SHP77 treated with DMSO at 0.1 percent for 48 hours (cell line): Measurements from ENCODE around the gene TRPC6.
"Not testable (repeated sequence)": the region's sequence is repeated elsewhere in the genome, so short reads cannot be mapped to it uniquely, and the experiment has no call there.

Experiments
- DNase-seq: peaks from one replicate; lab custom pipeline; 2025; lab: John Stamatoyannopoulos, UW

Gene TRPC6

DNA sequence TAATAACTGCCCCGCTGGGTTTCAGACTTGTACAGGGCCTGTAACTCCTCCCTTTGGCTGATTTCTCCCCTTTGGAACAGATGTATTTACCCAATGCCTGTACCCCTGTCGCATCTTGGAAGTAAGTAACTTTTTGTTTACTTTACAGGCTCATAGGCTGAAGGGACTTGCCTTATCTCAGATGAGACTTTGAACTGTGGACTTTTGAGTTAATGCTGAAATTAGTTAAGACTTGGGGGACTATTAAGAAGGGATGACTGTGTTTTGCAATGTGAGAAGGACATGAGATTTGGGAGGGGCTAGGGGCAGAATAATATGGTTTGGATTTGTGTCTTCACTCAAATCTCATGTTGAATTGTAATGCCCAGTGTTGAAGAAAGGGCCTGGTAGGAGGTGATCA is 62.0 kb downstream of the TRPC6 start:
- DNase-seq = no peak

DNA sequence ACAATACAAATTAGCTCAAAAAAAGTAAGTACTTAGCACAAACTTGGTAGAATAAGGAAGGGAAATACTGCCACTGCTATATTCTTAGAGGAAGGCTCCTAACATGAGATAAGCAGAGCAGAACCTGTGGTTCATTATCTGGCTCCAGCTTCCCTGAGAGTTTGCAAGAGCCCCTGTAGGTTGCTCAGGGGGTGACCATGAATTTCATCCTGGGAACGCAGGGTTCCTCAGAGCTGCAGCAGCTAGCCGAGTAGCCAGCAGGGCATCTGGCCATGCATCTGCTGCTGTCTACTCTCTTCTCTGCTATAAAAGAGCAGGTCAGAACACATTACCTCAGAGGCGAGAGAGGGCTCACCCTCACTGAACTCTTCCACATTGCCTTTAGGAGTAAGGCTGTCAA is 67.3 kb downstream of the TRPC6 start:
- DNase-seq = no peak

DNA sequence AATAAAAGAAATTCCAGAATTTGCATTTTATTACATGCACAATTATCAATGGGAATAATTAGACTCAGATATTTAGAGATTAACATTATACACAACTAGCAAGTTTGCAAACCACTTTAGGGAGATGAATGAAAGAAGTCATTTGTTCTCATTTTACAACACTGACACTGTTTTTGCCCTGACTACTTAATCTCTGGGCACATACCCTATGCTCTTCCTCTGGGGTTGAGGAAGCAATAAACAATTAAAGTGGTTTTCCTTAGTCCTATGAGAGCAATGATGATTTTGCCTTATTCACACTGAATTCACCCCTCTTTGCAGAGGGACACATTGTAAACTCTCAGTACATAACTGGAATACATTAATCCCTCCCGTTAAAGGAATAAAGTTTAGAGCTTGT is 72.7 kb downstream of the TRPC6 start:
- no peak for DNase-seq

DNA sequence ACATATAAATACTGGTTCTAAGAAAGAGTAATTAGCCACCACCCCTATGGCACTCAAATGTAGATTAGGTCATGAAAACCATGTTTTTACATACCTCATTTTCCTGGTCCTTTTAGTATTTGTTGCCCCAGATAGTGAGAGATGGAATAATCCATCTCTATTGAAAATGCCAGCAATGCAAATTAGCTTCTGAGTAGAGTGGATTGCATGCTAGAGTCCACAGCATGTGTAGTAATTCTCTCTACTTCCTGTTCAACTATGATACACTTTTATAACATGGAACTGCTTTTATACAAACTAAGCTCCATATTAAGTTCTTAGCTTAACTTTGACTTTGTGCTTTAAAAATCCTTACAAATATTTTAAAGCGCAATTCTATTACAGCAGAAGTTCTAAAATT is 73.2 kb downstream of the TRPC6 start:
- no peak for DNase-seq

DNA sequence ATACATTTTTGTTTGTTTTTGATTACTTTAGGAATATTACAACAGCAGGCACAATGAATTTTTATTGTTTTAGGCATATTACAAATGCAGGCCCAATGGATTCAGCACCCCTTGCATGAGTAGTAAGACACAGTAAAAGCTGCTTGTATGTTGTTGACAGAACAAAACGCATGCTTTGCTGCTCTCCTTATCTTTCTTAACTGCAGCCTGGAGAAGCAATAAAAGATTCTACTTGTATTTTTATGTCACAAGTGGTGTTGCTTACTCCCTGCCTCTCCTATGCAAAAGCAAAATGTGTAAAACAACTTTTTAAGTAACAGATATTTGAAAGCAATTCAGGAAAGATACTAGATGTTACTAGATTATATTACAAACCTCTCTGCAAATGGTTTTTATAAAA is 73.9 kb downstream of the TRPC6 start:
- no peak for DNase-seq

DNA sequence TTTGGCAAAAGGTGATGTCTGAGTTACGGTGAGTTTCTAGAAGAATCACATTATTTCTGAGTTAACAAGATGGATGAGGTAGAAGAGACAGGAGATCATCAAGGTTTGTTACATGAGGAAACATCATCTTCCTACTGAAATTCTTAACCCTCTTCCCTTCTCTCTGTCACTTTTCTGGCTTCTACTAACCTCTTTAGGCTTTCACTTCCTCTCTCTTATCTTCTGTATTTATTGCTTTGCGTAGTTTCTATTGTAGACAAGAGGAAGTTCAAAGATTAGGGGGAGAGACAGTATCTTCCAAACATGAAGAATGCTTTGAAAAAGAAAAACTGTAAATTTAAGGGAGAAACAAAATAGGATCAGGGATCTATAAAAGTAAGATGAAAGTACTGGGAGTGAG is 75.4 kb downstream of the TRPC6 start:
- no peak for DNase-seq

DNA sequence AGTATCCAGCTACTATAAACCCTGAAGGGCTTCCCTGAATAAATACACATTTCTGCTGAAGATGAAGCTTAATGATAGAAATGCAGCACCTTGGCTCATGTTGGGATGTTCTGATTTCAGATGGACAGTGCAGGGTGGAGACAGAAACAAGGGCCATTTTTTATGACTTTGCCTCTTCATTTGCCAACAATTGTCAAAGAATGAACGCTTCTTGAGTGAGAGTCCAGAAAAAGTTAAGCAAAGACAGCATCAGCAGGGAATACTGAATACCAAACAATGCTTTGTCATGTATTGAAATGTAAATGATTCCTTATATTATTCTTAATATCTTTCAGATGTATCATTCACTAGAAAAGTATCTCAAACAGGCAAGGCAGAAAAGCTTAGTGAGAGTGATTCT is 84.9 kb downstream of the TRPC6 start:
- DNase-seq = no peak

DNA sequence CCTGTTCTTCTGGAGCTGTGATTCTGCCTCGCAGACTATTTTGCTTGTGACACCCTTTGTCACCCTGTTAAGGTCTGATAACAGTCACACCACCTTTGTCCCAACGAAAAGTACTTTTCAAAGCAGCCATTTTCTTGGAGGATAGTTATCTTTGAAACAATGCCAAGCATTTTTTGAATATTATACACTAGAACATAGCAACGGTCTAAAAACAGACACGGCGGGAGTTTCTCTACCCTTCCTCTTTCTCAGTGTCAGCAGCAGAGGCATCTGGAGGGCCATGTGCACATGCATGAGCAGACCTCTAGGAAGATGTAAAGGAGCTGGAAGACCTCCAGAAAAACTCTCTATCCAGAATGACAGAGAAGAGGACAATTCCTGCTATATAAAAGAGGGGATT is 86.5 kb downstream of the TRPC6 start:
- DNase-seq = no peak

DNA sequence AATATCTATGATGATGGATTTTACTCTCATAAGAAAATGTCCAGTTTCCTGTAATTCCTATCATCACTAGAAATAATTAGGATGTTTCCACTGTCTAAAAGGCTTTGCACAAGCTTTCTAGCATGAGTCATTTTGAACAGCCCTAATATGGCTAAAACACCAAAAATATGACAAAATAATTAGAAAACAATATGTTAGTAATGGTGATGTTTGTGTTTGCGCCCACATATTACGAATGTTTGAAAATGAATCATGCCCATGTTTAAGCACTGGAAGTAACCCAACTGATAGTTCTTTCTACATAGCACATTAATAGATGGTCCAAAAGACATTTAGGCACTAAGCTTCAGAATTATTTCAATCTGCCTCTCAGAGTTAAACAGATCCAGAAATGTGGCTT is 96.0 kb downstream of the TRPC6 start:
- no peak for DNase-seq

DNA sequence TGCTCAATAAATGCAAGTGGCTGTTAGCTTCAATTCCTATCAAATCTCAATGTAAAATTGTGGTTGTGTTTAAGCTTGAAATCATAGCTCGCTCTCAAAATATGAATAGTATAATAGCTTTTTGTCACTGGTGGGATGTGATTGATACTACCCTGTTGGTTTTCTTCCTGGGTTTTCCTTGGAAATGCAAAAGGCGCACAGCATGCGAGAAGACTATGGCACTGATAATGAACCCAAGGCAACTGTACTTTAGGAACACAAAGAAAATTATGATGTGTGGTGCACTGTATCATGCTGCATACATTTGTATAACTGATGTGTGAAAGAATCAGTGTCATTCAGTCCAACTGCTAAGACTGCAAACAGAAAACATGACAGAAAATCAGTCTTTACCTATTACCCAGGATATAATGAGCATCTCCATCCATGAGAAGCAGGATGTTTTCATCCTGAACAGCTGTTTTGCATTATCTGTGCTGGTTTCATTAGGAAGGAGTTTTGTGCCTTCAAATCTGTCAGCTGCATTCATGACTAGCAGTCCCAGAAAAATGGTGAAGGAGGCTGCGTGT is 101.2 kb downstream of the TRPC6 start:
- DNase-seq = no peak

DNA sequence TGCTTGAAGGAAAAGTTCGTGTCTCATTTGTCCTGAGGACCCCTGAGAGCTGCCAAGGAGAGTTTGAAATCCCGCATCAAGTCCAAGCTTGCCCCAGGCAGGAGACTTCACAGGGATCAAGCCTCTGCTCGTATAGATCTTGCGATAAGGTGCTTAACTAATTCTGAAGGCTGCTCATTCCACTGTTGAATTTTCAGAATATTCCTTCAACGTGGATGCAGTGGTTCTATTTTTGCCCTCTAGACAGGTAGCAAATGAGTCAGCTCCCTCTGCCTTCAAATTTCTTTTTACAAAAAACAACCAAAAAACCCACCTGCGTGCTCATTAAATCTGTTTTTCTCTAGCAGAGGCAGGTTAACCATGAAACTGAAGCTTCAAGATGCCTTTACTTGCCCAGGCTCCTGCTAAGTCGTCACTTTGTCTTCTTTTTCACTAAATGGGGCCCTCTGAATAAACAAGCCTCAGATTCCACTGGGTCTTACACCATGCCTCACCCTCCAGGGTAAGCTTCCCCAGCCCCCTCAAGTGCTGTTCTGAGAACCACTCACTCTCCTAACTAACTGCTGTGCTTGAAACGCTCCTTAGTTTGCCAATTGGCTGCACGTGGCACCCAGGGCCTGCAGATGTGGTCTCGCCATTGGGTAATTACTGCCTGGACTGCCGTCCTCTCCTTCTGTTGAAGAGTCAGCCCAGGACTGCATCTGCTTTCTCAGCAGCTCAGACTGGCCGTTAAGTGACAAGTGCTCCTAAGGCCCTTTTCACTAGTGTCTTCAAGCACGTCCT is 105.0 kb downstream of the TRPC6 start:
- no peak for DNase-seq

DNA sequence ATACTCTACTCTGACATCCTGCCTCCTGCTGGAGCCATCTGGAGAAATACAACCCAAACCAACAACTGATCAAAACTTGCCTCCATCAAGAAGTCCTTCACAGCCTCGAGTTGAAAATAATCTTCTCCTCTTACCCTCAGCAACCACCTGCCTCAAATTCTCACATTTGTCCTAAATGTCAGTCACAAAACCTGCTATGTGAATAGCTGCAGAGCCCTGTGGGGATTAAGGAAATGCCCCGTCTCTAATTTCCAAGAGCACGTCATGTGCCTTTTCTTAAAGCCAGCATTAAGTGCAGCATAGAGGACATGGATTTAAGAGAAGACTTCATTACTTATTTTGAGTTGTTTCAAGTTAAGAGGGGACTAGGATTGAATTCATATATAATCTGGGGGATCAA is 105.9 kb downstream of the TRPC6 start:
- DNase-seq = no peak

DNA sequence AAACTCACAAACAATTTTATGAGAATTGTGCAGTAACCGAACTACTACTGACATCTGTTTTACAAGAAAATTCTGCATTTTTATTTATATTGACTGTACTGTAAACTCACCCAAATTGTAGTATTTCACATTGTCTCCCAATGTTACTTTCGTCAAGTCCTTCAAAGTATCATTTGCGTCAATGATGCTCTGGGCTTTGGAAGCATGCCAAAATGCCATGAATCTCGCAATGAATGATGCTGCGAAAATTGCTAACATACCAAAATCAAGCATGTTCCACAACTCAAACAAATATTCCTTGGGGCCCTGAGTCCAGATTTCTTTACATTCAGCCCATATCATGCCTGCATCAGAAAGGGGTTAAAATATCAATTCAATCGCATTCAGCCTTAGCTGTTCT is 107.6 kb downstream of the TRPC6 start:
- no peak for DNase-seq

DNA sequence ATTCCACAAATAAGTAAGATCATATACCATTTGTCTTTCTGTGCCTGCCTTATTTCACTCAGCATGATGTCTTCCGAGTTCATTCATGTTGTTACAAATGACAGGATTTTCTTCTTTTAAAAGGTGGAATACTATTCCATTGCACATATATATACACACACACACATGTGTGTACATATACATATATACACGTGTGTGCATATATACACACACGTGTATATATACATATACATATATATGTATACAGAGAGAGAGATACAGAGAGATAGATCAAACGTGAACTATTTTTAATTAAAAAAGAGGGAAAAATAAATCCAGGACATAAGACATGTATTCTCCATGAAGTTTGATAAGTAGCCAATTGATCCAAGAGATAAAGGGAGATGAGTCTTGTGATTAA is 108.1 kb downstream of the TRPC6 start:
- no peak for DNase-seq

DNA sequence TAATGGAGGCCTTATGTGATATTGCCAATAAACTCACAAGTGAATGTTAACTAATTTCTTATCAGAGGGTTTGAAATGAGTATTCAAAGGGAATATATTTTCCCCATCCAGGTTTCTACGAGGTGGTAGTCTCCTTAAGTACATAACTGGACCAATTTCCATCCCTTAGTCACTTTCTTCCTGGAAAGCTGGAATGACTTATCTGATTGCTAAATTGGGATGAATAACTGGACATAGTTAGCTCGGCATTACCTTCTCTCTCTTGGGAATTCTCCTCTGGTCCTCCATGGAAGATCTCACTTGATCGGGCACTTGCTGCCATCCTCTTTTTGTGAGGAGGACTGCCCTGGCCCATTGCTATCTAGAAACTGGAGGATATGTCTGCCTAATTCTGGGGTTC is 109.1 kb downstream of the TRPC6 start:
- DNase-seq = no peak

DNA sequence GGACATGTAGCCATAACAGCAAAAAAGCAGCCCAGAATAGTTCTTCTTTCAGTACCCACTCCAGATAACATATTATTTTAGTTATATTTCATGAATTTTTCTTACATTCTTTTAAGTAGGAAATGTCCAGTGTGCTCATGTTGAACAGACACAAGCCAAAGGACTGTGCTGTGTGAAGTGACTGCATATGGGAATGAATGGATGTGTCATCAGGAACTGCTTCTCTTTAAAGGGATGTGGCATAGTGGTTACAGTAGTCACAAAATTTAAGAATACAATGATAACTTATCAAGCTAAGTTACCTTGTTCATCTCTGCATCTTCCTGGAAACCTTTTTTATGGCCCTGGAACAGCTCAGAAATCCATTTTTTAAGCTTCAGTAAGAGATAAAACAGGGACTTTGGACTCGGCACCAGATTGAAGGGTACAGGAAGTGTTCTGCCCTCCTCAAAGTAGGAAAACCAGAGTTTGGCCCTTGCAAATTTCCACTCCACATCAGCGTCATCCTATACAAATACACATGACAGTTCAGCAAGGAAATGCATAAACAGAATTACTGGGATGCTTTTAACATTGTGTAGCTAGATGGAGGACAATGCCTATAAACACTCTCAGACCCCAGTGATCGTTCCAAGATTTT is 112.8 kb downstream of the TRPC6 start:
- DNase-seq = no peak

DNA sequence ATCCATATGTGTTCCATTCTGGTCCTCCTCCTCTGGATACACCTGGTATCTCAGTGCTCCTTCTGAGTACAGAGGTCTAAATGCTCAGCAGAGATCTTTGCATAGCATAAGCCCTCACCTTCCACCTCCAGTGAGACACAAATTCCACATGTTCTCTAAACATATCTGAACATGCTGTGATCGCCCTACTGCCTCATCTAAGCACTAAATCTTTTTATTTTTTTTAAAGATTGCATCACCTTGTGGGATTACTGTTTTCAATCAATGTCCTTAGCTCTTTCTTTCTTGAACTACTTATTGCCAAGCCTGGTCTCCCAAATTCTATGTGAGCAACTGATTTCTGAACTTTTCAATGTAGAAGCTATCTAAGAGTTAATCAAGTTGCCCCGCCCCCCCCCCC is 113.4 kb downstream of the TRPC6 start:
- DNase-seq = no peak

DNA sequence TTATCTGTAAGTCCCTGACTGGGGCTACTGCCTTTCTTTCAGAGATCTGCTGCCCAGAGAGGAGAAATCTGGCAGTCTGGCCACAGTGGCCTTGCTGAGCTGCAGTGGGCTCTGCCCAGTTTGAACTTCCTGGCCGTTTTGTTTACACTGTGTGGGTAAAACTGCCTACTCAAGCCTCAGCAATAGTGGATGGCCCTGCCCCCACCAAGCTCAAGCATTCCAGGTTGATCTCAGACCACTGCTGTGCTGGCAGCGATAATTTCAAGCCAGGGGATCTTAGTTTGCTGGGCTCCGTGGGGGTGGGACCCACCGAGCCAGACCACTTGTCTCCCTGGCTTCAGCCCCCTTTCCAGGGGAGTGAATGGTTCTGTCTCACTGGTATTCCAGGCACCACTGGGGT is 117.5 kb downstream of the TRPC6 start:
- DNase-seq = no peak

DNA sequence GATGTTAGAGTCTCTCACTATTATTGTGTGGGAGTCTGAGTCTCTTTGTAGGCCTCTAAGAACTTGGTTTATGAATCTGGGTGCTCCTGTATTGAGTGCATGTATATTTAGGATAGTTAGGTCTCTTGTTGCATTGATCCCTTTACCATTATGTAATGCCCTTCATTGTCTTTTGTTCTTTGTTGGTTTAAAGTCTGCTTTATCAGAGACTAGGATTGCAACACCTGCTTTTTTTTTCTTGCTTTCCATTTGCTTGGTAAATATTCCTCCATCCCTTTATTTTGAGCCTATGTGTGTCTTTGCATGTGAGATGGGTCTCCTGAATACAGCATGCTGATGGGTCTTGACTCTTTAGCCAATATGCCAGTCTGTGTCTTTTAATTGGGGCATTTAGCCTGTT is 119.4 kb downstream of the TRPC6 start:
- not testable (repeated sequence) for DNase-seq

DNA sequence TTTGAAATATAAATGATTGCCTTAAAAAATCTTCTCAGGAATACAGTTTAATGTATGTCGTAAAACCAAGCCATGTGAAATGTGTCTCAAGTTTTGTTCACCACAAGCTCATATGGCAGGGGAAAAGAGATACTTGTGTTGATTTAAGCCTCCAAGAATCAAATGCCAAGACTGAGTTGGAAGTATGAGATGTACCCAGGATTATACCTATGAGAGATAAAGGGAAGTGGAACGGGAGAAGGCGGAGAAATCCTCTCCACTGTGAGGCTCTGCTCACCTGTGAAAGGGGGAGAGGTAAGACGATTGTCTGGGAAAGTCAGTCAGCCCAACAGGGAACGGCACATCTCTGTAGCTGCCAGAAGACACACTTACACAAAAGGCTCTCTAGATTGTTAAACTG is 124.8 kb downstream of the TRPC6 start:
- no peak for DNase-seq

DNA sequence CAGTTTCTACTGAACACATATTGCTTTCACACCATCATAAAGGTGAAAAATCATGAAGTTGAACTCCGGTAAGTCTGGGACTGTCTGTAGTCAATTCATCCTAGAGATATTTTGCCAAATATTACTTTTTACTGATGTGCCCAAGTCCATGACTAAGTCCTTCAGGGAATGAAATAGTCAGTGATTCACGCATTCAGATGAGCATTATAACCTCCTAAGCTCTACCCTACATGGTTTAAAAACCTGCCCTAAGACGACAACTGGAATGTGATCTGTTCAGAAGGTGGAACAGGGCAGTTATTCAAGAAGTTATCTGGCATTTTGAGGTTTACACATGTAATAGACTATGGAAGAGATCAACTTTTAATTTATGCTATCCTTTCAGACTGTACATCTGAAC is 125.6 kb downstream of the TRPC6 start:
- no peak for DNase-seq

DNA sequence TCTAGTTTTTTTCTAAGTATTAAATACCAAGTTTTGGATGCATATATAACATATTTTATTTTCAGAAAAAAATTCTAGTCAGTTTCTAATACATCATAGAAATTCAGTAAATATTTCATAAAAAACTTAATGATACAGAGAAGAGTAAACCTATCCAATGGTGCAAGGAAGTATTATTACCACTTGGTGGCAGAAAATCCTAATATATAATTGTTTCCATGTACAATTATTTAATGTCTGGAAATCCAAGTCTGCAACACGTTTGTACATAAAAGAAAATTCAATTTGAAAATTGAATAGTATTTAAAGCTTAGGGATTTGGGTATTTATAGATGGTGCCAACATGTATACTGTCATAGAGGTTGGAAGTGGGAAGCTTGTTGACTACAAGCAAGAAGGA is 127.0 kb downstream of the TRPC6 start:
- no peak for DNase-seq

DNA sequence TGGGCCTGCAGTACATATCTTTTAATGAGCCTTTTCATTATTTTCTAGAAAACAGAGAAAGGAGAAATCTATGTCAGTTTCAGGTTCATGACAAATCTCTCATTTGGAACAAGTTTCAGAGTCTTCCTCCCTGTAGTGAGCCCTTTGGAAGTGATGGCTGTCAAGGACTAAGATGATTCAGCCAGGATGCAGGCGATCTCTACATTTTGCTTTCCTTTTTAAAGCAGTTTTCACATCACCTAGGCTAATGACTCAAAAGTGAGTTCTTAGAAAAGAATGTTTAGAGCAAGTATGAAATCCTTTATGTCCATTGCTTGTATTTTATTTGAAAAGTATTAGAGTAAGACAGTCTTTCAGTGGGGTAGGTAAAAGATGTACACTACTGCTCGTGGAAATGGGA is 130.1 kb downstream of the TRPC6 start:
- no peak for DNase-seq
